NCI-H2107 treated with DMSO at 0.1 percent for 48 hours (cell line): ENCODE results near the gene TRAF3.

ENCODE experiments used
- DNase-seq: peaks from one replicate; lab custom pipeline; 2025; ENCODE audit not compliant: unreplicated experiment; lab: John Stamatoyannopoulos, UW

The TRAF3 gene

DNA sequence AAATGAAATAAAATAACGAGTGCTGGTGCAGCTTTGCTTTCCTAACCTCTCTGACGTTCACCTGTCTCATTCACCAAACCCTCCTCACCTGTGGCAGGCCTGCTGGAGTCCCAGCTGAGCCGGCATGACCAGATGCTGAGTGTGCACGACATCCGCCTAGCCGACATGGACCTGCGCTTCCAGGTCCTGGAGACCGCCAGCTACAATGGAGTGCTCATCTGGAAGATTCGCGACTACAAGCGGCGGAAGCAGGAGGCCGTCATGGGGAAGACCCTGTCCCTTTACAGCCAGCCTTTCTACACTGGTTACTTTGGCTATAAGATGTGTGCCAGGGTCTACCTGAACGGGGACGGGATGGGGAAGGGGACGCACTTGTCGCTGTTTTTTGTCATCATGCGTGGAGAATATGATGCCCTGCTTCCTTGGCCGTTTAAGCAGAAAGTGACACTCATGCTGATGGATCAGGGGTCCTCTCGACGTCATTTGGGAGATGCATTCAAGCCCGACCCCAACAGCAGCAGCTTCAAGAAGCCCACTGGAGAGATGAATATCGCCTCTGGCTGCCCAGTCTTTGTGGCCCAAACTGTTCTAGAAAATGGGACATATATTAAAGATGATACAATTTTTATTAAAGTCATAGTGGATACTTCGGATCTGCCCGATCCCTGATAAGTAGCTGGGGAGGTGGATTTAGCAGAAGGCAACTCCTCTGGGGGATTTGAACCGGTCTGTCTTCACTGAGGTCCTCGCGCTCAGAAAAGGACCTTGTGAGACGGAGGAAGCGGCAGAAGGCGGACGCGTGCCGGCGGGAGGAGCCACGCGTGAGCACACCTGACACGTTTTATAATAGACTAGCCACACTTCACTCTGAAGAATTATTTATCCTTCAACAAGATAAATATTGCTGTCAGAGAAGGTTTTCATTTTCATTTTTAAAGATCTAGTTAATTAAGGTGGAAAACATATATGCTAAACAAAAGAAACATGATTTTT lies 128.2 kb downstream of the TRAF3 start:
- no peak for DNase-seq

- no peak for DNase-seq
Observed at GRCh38 chr14:102906616-102907302, 129.5 kb downstream of the TRAF3 start.

DNA sequence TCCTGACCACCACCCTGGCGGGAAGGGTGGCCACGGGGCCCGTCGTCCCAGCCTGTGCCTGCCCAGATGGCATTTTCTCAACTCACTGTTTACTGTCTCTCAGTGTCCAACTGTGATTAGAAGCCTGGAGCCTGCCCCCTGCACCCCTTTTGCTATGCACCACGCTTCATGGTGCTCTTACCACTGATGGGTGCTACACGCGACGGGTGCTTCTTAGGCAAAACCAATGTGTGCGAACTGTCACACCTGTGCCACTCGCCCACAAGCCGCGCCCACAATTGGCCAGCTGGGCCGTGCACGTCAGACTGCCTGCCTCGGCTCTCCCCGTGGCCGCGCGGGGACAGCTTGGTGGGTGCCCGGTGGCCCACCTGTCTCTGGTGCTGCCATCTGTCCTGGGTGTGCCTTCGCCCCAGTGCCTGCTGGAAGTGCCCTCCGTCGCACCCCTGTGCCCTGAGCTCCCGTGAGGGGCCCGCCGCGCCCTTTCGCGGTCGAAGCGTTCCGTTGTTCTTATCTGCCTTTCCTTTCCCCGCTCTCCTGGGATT lies 130.1 kb downstream of the TRAF3 start:
- no peak for DNase-seq

DNA sequence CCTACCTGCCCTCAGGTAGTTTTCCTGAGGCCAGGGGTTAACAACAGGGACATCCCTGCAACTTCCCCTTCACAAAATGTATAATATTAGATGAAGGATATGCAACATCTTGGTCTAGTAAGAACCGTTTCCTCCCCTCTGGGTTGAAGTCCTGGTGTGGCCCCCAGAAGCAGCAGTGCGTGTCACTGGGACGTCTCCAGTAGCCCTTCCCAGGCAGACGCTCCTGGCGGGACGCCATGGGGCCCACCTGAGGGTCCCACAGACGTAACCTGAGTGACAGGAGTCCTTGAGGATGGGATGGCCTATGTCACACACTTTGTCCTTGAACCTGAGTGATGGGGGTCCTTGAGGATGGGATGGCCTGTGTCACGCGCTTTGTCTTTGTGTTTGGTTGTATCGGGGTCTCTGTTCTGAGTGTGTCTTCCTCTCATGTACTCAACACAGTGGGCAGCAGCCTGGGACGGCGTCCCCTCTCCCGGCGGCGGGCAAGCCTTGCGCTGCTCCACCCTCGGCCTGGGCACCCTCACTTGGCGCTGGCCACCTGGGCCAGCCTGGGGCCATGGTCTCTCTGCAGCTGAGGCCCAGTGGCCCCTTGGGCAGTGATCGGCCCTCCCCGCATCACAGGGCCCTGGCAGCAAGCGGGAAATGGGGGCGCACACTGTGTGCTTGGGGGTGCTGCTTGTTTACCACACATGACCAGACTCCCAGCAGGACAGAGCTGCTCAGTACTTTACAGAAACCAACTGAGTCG lies 130.9 kb downstream of the TRAF3 start:
- no peak for DNase-seq

DNA sequence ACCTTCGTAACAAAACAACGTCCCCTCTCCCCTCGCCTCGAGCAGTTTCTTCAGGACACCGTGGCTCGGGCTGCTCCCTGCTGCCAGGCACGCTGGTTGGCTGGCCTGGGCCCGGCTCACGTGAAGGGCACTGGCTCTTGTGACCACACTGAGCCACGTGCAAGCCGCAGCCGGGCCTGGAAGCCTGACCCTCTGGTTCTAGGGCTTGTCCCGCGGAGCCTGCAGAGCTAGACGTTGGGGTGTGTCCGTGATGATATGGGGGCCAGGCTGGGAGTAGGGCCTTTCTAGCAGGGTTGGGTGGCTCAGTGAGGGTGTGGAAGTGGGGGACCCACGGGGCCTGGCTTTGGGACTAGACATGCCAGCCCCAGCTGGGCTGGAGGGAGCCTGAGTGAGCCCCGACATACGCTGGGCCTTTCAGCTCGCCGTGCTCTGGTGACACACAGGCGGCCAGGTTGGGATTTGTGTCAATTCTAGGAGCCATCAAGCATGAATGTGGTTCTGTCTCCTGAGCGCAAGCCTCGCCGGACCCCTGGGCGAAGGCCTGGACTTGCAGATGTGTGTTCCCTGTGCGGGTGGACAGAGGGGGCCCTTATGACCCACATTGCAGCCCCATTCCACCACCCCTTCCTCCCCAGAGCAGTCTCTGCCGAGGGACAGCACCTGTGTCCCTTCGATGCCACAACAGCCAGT lies 131.7 kb downstream of the TRAF3 start:
- DNase-seq = no peak

DNA sequence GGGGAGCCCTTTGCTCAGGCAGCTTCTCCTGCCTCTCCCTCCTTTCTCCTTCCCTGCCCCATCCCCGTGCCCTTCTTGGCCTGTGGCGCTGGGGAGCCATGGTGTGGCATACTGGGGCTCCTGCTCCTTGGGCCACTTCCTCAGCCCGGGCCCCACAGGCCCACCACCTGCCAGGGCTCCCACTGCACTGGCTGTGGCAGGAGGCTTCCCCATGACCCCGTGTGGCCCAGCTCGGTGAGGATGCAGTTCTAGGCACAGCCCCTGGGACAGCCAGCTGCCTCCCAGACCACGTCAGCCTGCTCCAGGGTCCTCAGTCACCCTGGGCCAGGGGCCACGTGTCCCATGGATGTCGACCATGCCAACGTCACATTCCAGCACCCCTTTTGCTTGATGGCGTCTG lies 132.2 kb downstream of the TRAF3 start:
- DNase-seq = no peak

DNA sequence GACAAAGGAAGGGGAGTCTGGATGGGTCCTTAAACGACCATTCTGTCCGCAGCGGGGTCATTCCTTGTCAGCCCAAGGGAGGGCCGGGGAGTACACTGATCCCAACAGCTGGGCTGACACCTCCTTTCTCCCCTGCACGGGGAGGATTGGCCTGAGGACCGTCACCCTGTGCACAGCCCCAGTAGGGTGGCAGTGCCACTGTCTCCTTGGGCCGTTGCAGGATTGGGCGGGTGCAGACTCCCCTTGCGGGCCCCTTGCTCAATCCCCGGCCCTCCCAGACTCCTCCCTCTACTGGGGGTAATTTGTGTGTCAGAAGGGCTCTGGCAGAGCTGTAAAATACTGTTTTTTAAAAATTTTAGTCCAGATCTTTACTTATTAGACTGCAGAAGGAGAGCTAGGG lies 132.7 kb downstream of the TRAF3 start:
- no peak for DNase-seq

DNA sequence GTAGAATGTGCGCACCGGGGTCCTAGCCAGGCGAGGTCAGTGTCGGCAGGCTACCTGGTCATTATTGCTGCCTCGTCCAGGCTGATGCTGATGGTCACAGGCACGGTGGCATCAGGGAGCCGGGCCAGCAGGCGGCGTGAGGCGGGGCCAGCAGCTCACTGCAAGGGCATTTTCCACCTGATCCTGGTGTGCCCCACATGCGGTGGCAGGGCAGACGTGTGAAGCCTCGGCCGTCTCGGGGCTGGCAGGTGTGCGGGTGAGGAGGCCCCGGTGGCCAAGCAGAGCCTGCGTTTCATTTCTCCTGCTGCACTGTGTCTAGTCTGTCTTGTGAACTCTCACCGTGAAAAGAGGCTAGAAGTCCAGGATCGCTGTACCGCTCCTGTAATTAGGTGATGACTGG lies 133.2 kb downstream of the TRAF3 start:
- no peak for DNase-seq

GRCh38 chr14:102911541-102911951 lies 134.3 kb downstream of the TRAF3 start:
- no peak for DNase-seq

- no peak for DNase-seq
Observed at GRCh38 chr14:102911991-102912761, 134.9 kb downstream of the TRAF3 start.

DNA sequence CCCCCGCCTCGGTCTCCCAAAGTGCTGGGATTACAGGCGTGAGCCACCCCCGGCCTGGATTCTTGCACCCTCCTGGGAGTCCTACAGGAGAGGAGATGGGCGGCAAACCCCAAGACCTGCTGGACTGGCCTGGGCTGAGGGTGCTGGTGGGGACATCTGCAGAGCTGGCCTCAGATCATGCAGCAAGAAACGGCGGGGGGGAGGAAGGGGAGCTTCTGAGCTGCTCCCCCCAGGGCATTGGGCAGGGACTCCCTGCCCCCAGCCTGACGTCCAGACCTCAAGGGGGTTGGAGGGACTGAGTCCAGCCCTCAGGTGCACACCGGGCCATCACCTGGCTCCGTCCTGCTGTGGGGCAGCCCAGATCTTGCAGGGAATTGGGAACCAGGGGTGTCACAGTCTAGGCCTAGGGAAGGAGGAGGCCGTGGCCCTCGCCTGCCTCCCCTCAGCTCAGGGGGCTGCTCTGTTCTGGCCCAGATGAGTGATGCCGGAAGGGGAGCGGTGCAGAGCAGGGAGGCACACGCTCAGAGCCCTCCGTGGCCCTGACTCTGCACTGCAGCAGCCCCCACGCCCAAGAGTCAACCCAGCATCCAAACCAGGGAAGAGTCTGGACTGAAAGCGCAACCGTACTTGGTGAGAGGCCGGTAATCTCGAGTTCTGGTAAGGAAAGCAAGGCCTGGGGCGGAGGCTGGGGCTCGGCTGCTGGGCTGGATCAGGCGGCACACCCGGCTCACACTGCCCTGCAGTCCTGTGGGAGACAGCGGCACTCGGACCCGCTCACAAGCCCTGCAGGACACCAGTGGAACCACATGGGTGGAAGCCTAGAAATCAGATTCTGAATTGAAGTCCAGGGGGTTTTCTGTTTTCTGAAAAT lies 136.3 kb downstream of the TRAF3 start:
- DNase-seq = no peak

- DNase-seq = no peak
Observed at GRCh38 chr14:102914474-102915291, 137.4 kb downstream of the TRAF3 start.

- no peak for DNase-seq
Observed at GRCh38 chr14:102915292-102916110, 138.3 kb downstream of the TRAF3 start.

- no peak for DNase-seq
Observed at GRCh38 chr14:102916347-102917055, 139.3 kb downstream of the TRAF3 start.

GRCh38 chr14:102917056-102917385 lies 139.8 kb downstream of the TRAF3 start:
- no peak for DNase-seq

- DNase-seq = peak; percentile 18
Observed at GRCh38 chr14:102917469-102918211, 140.4 kb downstream of the TRAF3 start.
